ENCODE data around the gene PFN4.
"Not testable (repeated sequence)": the region's sequence is repeated elsewhere in the genome, so short reads cannot be mapped to it uniquely, and the experiment has no call there.

Gene PFN4

DNA sequence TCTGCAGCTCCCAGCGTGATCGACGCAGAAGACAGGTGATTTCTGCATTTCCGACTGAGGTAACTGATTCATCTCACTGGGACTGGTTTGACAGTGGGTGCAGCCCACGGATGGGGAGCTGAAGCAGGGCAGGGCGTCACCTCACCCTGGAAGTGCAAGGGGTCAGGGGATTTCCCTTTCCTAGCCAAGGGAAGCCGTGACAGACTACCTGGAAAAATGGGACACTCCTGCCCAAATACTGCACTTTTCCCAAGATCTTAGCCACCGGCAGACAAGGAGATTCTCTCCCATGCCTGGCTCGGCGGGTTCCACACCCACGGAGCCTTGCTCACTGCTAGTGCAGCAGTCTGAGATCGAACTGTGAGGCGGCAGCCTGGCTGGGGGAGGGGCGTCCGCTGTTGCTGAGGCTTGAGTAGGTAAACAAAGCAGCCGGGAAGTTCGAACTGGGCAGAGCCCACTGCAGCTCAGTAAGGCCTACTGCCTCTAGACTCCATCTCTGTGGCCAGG, 27.9 kb downstream of the PFN4 start:
- not testable (repeated sequence) for H3K4me1 ChIP-seq (ENCODE audit: control insufficient read depth, insufficient read depth, low read depth, low read length); H3K36me3 ChIP-seq (ENCODE audit: control insufficient read depth in 1 of 2, insufficient read depth in 2 of 2, low read depth in 1 of 2, low read length in 2 of 2); H3K79me1 ChIP-seq (replicated peaks; ENCODE audit: low read length, poor library complexity, severe bottlenecking); H2BK15ac ChIP-seq (ENCODE audit: low read depth, poor library complexity, severe bottlenecking); H2BK12ac ChIP-seq (ENCODE audit: low read length in 2 of 2); H3K27me3 ChIP-seq (ENCODE audit: control insufficient read depth in 1 of 2, insufficient read depth in 1 of 2, low read length in 2 of 2); H3K9ac ChIP-seq (ENCODE audit: low read length); H3K18ac ChIP-seq (ENCODE audit: low read depth in 1 of 2, low read length in 2 of 2); DNase-seq; H3K4ac ChIP-seq (ENCODE audit: low read depth in 1 of 2, low read length in 2 of 2); H4K91ac ChIP-seq (ENCODE audit: low read length); H2AK5ac ChIP-seq (ENCODE audit: low read length, severe bottlenecking); H3K14ac ChIP-seq (ENCODE audit: low read length in 2 of 2); H3K27ac ChIP-seq (ENCODE audit: low read length, poor library complexity, severe bottlenecking); H3K4me3 ChIP-seq (ENCODE audit: insufficient read depth in 1 of 2, low read depth in 1 of 2, low read length in 2 of 2); H2BK5ac ChIP-seq (ENCODE audit: low read depth, low read length, poor library complexity, severe bottlenecking); H3K4me2 ChIP-seq (ENCODE audit: low read length, poor library complexity, severe bottlenecking); H4K8ac ChIP-seq (ENCODE audit: low read length); H3K23ac ChIP-seq (ENCODE audit: low read length in 2 of 2); H2AFZ ChIP-seq (ENCODE audit: low read depth, low read length); H3K9me3 ChIP-seq (ENCODE audit: control insufficient read depth, low read length); H2BK120ac ChIP-seq (ENCODE audit: low read depth, low read length)
- 48% methylated on average over 17 of the region's 17 CpGs for WGBS

DNA sequence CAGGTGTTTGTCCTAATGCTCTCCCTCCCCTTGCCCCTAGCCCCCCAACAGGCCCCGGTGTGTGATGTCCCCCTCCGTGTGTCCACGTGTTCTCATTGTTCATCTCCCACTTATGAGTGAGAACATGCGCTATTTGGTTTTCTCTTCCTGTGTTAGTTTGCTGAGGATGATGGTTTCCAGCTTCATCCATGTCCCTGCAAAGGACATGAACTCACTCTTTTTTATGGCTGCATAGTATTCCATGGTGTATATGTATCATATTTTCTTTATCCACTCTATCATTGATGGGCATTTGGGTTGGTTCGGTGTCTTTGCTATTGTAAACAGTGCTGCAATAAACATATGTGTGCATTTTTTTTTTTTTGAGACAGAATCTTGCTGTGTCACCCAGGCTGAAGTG, 29.9 kb downstream of the PFN4 start:
- H2BK120ac ChIP-seq (ENCODE audit: low read depth, low read length); H2AFZ ChIP-seq (ENCODE audit: low read depth, low read length); H2BK12ac ChIP-seq (ENCODE audit: low read length in 2 of 2); H3K4ac ChIP-seq (ENCODE audit: low read depth in 1 of 2, low read length in 2 of 2); H3K23ac ChIP-seq (ENCODE audit: low read length in 2 of 2); H4K91ac ChIP-seq (ENCODE audit: low read length); H3K36me3 ChIP-seq (ENCODE audit: control insufficient read depth in 1 of 2, insufficient read depth in 2 of 2, low read depth in 1 of 2, low read length in 2 of 2); H3K18ac ChIP-seq (ENCODE audit: low read depth in 1 of 2, low read length in 2 of 2); H3K9me3 ChIP-seq (ENCODE audit: control insufficient read depth, low read length); H3K14ac ChIP-seq (ENCODE audit: low read length in 2 of 2); H3K9ac ChIP-seq (ENCODE audit: low read length); H2AK5ac ChIP-seq (ENCODE audit: low read length, severe bottlenecking); H3K27me3 ChIP-seq (ENCODE audit: control insufficient read depth in 1 of 2, insufficient read depth in 1 of 2, low read length in 2 of 2); H3K4me1 ChIP-seq (ENCODE audit: control insufficient read depth, insufficient read depth, low read depth, low read length); H3K4me2 ChIP-seq (ENCODE audit: low read length, poor library complexity, severe bottlenecking); H3K79me1 ChIP-seq (replicated peaks; ENCODE audit: low read length, poor library complexity, severe bottlenecking); H4K8ac ChIP-seq (ENCODE audit: low read length); H3K27ac ChIP-seq (ENCODE audit: low read length, poor library complexity, severe bottlenecking); H3K4me3 ChIP-seq (ENCODE audit: insufficient read depth in 1 of 2, low read depth in 1 of 2, low read length in 2 of 2); H2BK5ac ChIP-seq (ENCODE audit: low read depth, low read length, poor library complexity, severe bottlenecking); DNase-seq; H2BK15ac ChIP-seq (ENCODE audit: low read depth, poor library complexity, severe bottlenecking): not testable (repeated sequence)
- 100% methylated on average over 2 of the region's 5 CpGs for WGBS

DNA sequence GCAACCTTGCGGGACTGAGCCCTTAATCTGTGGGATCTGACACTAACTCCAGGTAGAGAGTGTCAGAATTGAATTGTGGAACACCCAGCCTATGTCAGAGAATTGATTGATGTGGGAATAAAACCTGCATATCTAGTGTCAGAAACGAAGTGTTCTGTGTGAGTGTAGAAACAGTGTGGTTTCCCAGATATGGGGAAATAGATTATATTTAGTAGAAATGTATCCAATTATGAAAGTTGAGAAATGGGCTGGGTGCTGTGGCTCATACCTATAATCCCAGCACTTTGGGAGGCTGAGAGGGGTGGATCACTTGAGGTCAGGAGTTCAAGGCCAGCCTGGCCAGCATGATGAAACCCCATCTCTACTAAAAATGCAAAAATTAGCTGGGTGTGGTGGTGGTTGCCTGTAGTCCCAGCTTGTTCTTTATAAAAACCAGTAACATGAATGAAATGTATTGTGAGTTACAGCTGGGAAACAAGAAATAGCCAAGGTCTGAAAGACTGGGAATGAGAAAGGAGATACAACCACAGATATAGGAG, 34.2 kb downstream of the PFN4 start:
- 68% methylated on average over 2 of the region's 2 CpGs for WGBS

DNA sequence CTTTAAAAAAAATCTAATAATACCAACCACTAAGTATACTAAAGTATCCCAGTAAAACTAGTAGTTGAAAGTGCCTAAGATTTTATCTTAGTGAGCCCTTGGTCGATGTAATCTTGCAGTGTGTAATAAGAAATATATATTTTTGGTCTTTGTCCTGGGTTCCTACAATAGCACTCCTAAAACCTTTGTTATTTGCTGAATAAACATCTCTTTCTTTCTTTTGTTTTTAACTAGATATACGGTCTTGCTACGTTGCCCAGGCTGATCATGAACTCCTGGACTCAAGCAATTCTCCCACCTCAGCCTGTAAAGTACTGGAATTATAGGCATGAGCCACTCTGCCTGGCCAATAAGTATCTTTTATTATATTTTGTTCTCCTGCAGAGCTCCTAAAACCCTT, 36.1 kb downstream of the PFN4 start:
- H3K27me3 ChIP-seq (ENCODE audit: control insufficient read depth in 1 of 2, insufficient read depth in 1 of 2, low read length in 2 of 2): no peaks in the 10 kb centered on the region
- H3K4me3 ChIP-seq (ENCODE audit: insufficient read depth in 1 of 2, low read depth in 1 of 2, low read length in 2 of 2): no peak overlapping the region
- 100% methylated on average over 2 of the region's 3 CpGs for WGBS
- H3K36me3 ChIP-seq (ENCODE audit: control insufficient read depth in 1 of 2, insufficient read depth in 2 of 2, low read depth in 1 of 2, low read length in 2 of 2): peaks cover 11 to 15% of the 10 kb centered on the region in 2 experiments
- no peak overlapping the region for H4K8ac ChIP-seq (ENCODE audit: low read length)
- H2BK5ac ChIP-seq (ENCODE audit: low read depth, low read length, poor library complexity, severe bottlenecking): no peak overlapping the region
- no peak overlapping the region for H3K27ac ChIP-seq (ENCODE audit: low read length, poor library complexity, severe bottlenecking)
- H4K91ac ChIP-seq (ENCODE audit: low read length): no peak overlapping the region
- H3K4me1 ChIP-seq (ENCODE audit: control insufficient read depth, insufficient read depth, low read depth, low read length): peaks cover 7% of the 10 kb centered on the region
- peaks cover 16% of the 10 kb centered on the region for H3K79me1 ChIP-seq (replicated peaks; ENCODE audit: low read length, poor library complexity, severe bottlenecking)
- H3K4ac ChIP-seq (ENCODE audit: low read depth in 1 of 2, low read length in 2 of 2): no peak overlapping the region
- DNase-seq: no peak
- no peaks in the 10 kb centered on the region for H3K9me3 ChIP-seq (ENCODE audit: control insufficient read depth, low read length)
- no peak overlapping the region for H3K4me2 ChIP-seq (ENCODE audit: low read length, poor library complexity, severe bottlenecking)
- H2AK5ac ChIP-seq (ENCODE audit: low read length, severe bottlenecking): no peak overlapping the region
- no peak overlapping the region for H2BK120ac ChIP-seq (ENCODE audit: low read depth, low read length)
- no peak overlapping the region for H3K23ac ChIP-seq (ENCODE audit: low read length in 2 of 2)
- no peak overlapping the region for H2BK12ac ChIP-seq (ENCODE audit: low read length in 2 of 2)
- H3K14ac ChIP-seq (ENCODE audit: low read length in 2 of 2): no peak overlapping the region
- no peak overlapping the region for H2BK15ac ChIP-seq (ENCODE audit: low read depth, poor library complexity, severe bottlenecking)
- no peak overlapping the region for H3K18ac ChIP-seq (ENCODE audit: low read depth in 1 of 2, low read length in 2 of 2)
- no peak overlapping the region for H3K9ac ChIP-seq (ENCODE audit: low read length)
- H2AFZ ChIP-seq (ENCODE audit: low read depth, low read length): no peak overlapping the region

More for the DNA sequence above, 34.2 kb downstream of the PFN4 start:
- no peak overlapping the region for H3K4me2 ChIP-seq (ENCODE audit: low read length, poor library complexity, severe bottlenecking)
- peaks cover 0 to 6% of the 10 kb centered on the region in 2 experiments for H3K36me3 ChIP-seq (ENCODE audit: control insufficient read depth in 1 of 2, insufficient read depth in 2 of 2, low read depth in 1 of 2, low read length in 2 of 2)
- no peak overlapping the region for H3K23ac ChIP-seq (ENCODE audit: low read length in 2 of 2)
- H3K14ac ChIP-seq (ENCODE audit: low read length in 2 of 2): no peak overlapping the region
- H4K91ac ChIP-seq (ENCODE audit: low read length): no peak overlapping the region
- H3K27me3 ChIP-seq (ENCODE audit: control insufficient read depth in 1 of 2, insufficient read depth in 1 of 2, low read length in 2 of 2): no peaks in the 10 kb centered on the region
- no peak overlapping the region for H2BK15ac ChIP-seq (ENCODE audit: low read depth, poor library complexity, severe bottlenecking)
- H3K4ac ChIP-seq (ENCODE audit: low read depth in 1 of 2, low read length in 2 of 2): no peak overlapping the region
- no peaks in the 10 kb centered on the region for H3K4me1 ChIP-seq (ENCODE audit: control insufficient read depth, insufficient read depth, low read depth, low read length)
- H3K18ac ChIP-seq (ENCODE audit: low read depth in 1 of 2, low read length in 2 of 2): no peak overlapping the region
- H2BK12ac ChIP-seq (ENCODE audit: low read length in 2 of 2): no peak overlapping the region
- H3K79me1 ChIP-seq (replicated peaks; ENCODE audit: low read length, poor library complexity, severe bottlenecking): peaks cover 5% of the 10 kb centered on the region
- no peak overlapping the region for H2BK5ac ChIP-seq (ENCODE audit: low read depth, low read length, poor library complexity, severe bottlenecking)
- H2BK120ac ChIP-seq (ENCODE audit: low read depth, low read length): no peak overlapping the region
- H4K8ac ChIP-seq (ENCODE audit: low read length): no peak overlapping the region
- no peaks in the 10 kb centered on the region for H3K9me3 ChIP-seq (ENCODE audit: control insufficient read depth, low read length)
- H2AK5ac ChIP-seq (ENCODE audit: low read length, severe bottlenecking): no peak overlapping the region
- no peak overlapping the region for H3K4me3 ChIP-seq (ENCODE audit: insufficient read depth in 1 of 2, low read depth in 1 of 2, low read length in 2 of 2)
- no peak overlapping the region for H2AFZ ChIP-seq (ENCODE audit: low read depth, low read length)
- no peak overlapping the region for H3K9ac ChIP-seq (ENCODE audit: low read length)
- H3K27ac ChIP-seq (ENCODE audit: low read length, poor library complexity, severe bottlenecking): no peak overlapping the region
- DNase-seq: no peak

All from mesenchymal stem cell (in vitro differentiated cells and primary cell).